Glutamatergic neuron (in vitro differentiated cells): Measurements from ENCODE around the gene NBPF3. TPM values are rescaled to one million over a fixed set of nuclear protein-coding genes. Genes with fewer than 3 reads are reported as not detected.
"Not testable (repeated sequence)": the region's sequence is repeated elsewhere in the genome, so short reads cannot be mapped to it uniquely, and the experiment has no call there.

Source experiments
- DNase-seq: peaks from one replicate; pipeline ENCODE4 v3.0.0; 2022
- H3K27ac Mint-ChIP-seq: one replicate; pipeline ENCODE4 v1.8.0; 2020; ENCODE audit warnings: mild to moderate bottlenecking, mixed read lengths, inconsistent platforms; ENCODE audit not compliant: unreplicated experiment
- H3K27me3 Mint-ChIP-seq: one replicate; pipeline ENCODE4 v1.8.0; 2020; ENCODE audit warnings: mild to moderate bottlenecking, moderate library complexity, mixed read lengths, inconsistent platforms; ENCODE audit not compliant: unreplicated experiment
- H3K36me3 Mint-ChIP-seq: one replicate; pipeline ENCODE4 v1.8.0; 2020; ENCODE audit warnings: mild to moderate bottlenecking, mixed read lengths, inconsistent platforms; ENCODE audit not compliant: unreplicated experiment
- H3K4me1 Mint-ChIP-seq: one replicate; pipeline ENCODE4 v1.8.0; 2020; ENCODE audit warnings: mild to moderate bottlenecking, low read depth, mixed read lengths, inconsistent platforms; ENCODE audit not compliant: unreplicated experiment
- H3K4me3 Mint-ChIP-seq: one replicate; pipeline ENCODE4 v1.8.0; 2020; ENCODE audit warnings: mild to moderate bottlenecking, mixed read lengths, inconsistent platforms; ENCODE audit not compliant: unreplicated experiment
- H3K9me3 Mint-ChIP-seq: one replicate; pipeline ENCODE4 v1.8.0; 2020; ENCODE audit warnings: mild to moderate bottlenecking, moderate library complexity, mixed read lengths, inconsistent platforms; ENCODE audit not compliant: unreplicated experiment
- total RNA-seq: library from RNA; stranded (reverse); fragmentation: NEBNext Ultra II Directional; extraction: Animal tissue kit (Norgen Biotek cat#: 25700); gene quantifications from one replicate; pipeline ENCODE4 v1.2.1, GENCODE V29; 2021; ENCODE audit not compliant: unreplicated experiment
- TF ChIP-seq, protein P1 (sequence below): fragments of 200-600 bp; sonication (generic); IDR thresholded peaks from one replicate; pipeline ENCODE4 v1.5.0; 2021; ENCODE audit not compliant: partially characterized antibody, unreplicated experiment

The NBPF3 gene
- total RNA-seq, 1 donor from 2014 or later, result 3.1 TPM

DNA sequence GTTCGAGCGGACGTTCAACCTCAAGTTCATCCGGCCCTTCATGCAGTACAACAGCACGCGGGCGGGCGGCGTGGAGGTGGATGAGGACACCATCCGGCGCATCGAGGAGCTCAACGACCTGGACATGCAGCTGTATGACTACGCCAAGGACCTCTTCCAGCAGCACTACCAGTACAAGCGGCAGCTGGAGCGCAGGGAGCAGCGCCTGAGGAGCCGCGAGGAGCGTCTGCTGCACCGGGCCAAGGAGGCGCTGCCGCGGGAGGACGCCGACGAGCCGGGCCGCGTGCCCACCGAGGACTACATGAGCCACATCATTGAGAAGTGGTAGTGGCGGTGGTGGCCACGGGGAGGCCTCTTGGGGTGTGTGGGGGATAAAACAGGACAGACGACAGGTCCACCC lies 10.7 kb upstream of the NBPF3 start:
- H3K4me1 Mint-ChIP-seq, H3K4me3 Mint-ChIP-seq, H3K27ac Mint-ChIP-seq, H3K9me3 Mint-ChIP-seq, DNase-seq, H3K36me3 Mint-ChIP-seq, H3K27me3 Mint-ChIP-seq: not testable (repeated sequence)

DNA sequence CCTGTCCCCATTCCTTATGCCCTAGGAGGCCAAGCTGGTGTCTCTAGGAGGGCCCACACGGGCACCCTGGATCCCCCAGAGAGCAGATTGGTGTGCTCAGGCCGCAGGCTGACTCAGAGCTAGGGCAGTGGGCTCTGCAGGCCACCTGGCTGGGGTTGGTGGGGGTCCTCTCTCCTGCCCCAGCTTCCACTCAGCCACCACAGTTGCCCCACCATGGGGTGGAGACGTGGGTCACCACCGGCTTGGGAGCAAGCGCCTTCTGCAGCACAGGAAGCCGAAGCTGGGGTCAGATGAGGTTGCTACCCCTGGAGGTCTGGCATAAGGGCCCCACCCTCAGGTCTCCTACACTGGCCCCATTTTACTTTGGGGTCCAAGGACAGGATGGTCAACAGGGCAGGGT lies 9.1 kb upstream of the NBPF3 start:
- H3K4me3 Mint-ChIP-seq, H3K36me3 Mint-ChIP-seq, H3K4me1 Mint-ChIP-seq, H3K9me3 Mint-ChIP-seq, H3K27ac Mint-ChIP-seq, H3K27me3 Mint-ChIP-seq, DNase-seq: not testable (repeated sequence)

DNA sequence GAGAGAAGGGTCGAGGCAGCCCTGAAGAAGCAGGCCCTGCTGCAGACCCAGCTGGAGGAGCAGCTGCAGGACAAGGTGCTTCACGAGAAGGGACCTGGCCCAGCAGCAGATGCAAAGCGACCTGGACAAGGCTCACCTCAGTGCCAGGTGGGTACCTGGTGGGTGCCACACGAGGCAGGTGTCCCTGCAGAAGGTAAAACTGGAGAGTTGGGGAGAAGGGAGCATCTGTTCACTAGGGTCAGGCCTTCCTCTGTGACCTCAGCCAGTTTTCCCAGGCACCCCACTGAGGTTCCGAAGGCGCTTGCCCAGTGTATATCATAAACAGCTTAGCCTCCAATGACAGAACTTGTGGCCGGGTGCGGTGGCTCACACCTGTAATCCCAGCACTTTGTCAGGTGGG lies 5.5 kb upstream of the NBPF3 start:
- Mint-ChIP-seq H3K27ac (no peak overlapping the region), H3K36me3 (no peaks in the 10 kb centered on the region), H3K9me3 (no peaks in the 10 kb centered on the region), H3K4me1 (no peaks in the 10 kb centered on the region), H3K27me3 (peaks cover 2% of the 10 kb centered on the region), H3K4me3 (no peak overlapping the region)
- TF ChIP-seq, protein P1, sequence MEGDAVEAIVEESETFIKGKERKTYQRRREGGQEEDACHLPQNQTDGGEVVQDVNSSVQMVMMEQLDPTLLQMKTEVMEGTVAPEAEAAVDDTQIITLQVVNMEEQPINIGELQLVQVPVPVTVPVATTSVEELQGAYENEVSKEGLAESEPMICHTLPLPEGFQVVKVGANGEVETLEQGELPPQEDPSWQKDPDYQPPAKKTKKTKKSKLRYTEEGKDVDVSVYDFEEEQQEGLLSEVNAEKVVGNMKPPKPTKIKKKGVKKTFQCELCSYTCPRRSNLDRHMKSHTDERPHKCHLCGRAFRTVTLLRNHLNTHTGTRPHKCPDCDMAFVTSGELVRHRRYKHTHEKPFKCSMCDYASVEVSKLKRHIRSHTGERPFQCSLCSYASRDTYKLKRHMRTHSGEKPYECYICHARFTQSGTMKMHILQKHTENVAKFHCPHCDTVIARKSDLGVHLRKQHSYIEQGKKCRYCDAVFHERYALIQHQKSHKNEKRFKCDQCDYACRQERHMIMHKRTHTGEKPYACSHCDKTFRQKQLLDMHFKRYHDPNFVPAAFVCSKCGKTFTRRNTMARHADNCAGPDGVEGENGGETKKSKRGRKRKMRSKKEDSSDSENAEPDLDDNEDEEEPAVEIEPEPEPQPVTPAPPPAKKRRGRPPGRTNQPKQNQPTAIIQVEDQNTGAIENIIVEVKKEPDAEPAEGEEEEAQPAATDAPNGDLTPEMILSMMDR, result no peak
- DNase-seq, result no peak

DNA sequence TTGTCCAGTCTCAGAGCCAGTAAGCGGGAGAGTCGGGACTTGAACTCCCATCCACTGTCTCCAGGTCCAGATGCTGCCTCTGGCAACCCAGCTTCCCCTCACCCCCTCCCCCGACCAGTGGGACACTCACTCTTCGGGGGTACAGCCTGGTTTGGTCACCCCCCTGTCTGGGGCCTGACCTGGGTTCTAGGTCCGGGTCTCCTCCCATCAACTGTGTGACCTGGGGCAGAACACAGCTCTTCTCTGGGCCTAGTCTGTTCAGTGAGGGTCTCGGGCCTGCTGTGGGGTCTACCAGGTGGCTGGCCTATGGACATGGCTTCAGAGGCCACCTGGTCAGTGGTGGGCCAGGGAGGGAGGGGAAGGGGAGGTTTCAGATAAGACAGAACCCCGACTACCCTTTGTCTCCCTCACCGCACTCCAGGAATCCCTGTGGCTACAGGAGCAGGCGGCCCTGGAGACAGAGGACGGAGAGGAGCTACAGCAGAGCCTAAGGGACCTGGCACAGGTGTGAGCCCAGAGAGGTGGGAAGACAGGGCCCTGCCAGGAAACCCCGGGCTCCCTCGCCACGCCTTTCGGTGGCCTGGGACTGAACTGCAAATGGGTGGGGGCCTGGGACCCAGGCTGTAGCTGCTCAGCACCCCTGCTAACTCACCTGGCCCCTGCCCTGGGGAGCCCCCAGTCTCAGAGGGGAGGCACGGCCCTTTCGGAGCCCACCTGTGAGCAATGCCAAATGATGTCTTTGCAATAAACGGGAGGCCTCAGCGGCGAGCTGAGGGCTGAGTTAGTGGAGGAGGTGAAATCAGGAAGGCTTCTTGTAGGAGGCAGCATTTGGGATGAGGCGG lies 4.1 kb upstream of the NBPF3 start:
- H3K4me1 Mint-ChIP-seq, result peaks cover 3% of the 10 kb centered on the region
- H3K27me3 Mint-ChIP-seq, result peaks cover 5% of the 10 kb centered on the region
- no peak overlapping the region for H3K4me3 Mint-ChIP-seq
- TF ChIP-seq, protein P1, result no peak
- no peaks in the 10 kb centered on the region for H3K36me3 Mint-ChIP-seq
- H3K27ac Mint-ChIP-seq, result no peak overlapping the region
- DNase-seq, result no peak
- peaks cover 1% of the 10 kb centered on the region for H3K9me3 Mint-ChIP-seq

DNA sequence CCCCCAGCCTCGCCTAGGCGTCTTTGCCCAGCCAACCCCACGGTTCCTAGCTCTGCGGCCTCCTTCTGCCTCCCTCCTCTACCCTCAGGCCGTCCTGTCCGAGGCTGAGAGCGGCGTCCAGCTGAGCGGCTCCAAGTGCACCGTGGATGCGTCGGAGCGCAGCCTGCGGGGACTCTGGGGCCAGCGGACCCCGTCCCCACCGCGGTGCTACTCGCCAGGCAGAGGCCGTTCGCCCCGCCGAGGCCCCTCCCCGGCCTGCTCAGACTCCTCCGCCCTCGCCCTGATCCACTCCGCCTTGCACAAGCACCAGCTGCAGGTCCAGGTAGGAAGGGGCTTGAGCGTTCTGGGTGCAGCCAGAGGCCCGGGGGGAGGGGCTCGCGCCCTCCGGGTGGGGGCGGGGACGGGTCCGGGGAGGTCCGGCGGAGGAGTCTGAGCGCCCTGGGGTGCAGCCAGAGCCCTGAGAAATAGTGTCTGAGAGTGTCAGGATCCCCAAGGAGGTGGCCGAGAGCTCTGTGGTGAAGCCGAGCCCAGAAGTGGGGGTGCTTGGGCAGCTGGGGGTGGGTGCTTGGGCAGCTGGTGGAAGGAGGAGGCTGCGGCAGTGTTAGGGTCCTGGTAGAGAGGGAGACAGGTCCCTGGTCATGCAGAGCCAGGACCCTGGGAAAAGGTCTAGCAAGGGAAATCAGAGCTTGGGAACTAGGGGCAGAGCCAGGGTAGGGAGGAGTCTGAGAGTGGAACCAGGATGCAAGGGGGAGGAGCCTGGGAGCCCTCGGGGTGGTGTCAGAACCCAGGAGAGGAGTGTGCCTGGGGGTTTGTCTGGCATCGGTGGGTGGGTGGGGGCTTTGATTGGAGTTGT lies 3.2 kb upstream of the NBPF3 start:
- Mint-ChIP-seq H3K36me3 (no peaks in the 10 kb centered on the region), H3K27me3 (peaks cover 7% of the 10 kb centered on the region), H3K4me1 (peaks cover 3% of the 10 kb centered on the region), H3K27ac (no peak overlapping the region), H3K4me3 (peak overlapping the region; percentile 55), H3K9me3 (peaks cover 2% of the 10 kb centered on the region)
- peak; percentile 34 for DNase-seq
- TF ChIP-seq, protein P1, result no peak

DNA sequence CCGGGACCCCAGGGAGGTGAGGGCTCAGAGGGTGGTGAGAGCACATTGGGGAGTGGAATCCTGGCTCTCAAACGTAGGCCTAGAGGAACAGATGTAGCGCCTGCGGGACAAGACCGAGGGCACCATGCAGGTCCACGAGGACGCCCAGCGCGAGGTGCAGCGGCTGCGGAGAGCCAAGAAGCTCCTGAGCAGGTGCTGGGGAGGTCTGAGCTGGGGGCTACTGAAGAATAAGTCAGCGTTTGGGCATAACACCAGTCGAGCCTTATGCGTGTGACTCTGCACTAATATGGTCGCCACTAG lies 2.6 kb upstream of the NBPF3 start:
- H3K27me3 Mint-ChIP-seq, result peaks cover 10% of the 10 kb centered on the region
- no peak overlapping the region for H3K27ac Mint-ChIP-seq
- no peak overlapping the region for H3K4me3 Mint-ChIP-seq
- H3K36me3 Mint-ChIP-seq, result no peaks in the 10 kb centered on the region
- DNase-seq, result no peak
- H3K9me3 Mint-ChIP-seq, result peaks cover 2% of the 10 kb centered on the region
- peaks cover 3% of the 10 kb centered on the region for H3K4me1 Mint-ChIP-seq
- TF ChIP-seq, protein P1, result no peak

DNA sequence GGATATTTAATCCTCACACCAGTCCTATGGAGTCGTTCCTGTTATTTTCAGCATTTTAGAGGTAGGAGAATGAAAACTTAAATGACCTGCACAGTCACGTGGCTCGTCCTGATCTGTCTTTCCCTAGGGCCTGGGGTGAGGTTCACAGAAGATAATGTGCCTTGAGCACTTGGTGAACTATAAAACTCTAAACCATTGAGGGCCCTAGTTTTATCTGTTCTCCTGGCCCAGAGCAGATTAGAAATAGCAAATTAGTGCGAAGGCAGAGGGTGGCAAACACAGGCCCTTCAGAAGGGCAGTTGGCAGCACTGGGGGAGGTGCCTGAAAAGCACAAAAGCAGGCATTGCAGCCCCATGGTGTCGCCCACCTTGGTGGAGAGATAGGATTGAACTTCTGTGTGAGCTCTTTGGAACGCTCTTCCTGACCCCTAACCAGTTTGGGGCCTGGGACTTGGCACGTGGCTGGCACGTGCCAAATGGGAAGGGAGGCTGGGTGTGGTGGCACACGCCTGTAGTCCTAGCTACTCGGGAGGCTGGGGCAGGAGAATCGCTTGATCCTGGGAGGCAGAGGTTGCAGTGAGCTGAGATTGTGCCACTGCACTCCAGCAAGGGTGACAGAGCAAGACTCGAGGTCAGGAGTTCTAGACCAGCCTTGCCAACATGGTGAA lies 1.2 kb upstream of the NBPF3 start:
- not testable (repeated sequence) for H3K36me3 Mint-ChIP-seq, H3K27ac Mint-ChIP-seq, H3K27me3 Mint-ChIP-seq, H3K4me1 Mint-ChIP-seq, H3K4me3 Mint-ChIP-seq, DNase-seq, H3K9me3 Mint-ChIP-seq
